Measurements from ENCODE around the gene LOC101059915.

The LOC101059915 gene

DNA sequence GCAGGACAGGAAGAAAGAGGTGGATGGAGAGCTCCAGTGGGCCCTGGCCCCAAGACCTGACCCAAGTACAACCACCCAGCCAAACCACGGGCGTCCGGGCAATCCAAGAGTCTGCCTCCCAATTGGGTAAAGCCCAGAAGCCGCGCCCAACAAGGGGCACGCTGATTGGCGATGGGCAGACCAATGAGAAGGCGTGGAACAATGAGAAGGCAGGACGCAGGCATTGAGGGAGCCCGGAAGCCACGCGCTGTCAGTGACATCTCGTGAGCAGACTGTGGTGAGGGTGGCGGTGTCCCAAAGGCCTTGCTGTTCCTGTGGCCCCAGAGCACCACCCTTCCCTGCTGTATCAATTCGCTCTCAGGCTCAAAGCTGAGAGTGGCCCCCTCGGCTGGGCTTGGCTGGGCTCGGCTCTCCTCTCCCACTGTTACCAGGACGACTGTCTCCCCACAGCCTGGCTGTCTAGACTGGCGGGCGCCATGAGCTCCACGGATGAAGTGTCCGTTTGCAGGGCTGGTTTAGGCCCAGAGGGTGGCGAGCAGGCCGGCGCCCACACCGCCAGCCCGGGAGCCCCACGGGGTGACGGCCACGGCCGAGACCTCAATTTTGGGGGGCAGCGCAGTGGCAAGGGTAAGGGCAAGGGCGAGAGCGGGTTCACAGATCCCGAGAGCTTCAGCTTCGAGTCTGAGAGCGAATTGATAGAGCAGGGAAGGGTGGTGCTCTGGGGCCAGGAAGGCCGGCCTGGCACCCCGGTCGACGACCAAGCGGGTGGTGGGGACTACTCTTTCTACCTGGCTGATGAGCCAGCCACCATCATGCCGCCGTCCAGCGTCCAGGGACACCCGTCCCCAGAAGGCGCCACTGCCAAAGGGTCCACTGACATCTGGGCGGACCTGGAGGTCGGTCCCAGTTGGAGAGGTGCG, at the start of gene LOC101059915:
TSS of gene LOC101059915 (plus strand) at position 219 of the 920 bp plus-strand sequence.
- peaks cover 0 to 12% (median 11%) of the 10 kb centered on the region in 3 donors for H3K4me1 Mint-ChIP-seq
- H3K36me3 Mint-ChIP-seq, result no peaks in the 10 kb centered on the region
- no peaks in the 10 kb centered on the region for H3K9me3 Mint-ChIP-seq
- peaks cover 12 to 21% (median 12%) of the 10 kb centered on the region in 3 donors for H3K27me3 Mint-ChIP-seq
- no peak for ATAC-seq (ENCODE audit: low read depth in 2 of 2)
- no peak for DNase-seq
- H3K27ac Mint-ChIP-seq, result no peak within 1 kb of the TSS
- H3K4me3 Mint-ChIP-seq, result no peak within 1 kb of the TSS

DNA sequence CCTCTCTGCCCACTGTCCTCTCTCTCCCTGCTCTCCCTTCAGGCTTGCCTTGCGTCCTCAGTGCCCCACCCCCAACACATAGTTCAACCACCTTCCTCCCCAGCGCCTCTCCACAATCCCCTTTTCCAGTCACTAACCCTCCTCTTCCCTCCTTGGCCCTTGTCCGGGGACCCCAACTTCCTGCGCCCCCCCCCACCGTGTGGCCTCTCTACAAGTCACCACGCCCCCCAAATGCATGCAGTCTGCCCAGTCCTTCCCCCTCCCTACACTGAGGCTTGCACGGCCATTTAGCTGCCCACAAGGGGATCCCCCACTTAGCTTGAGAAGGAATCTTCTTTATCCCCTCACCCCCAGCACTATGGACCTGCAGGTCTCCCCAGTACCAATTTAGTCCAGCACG, 49.6 kb upstream of the LOC101059915 start:
- no peaks in the 10 kb centered on the region for H3K27me3 Mint-ChIP-seq
- H3K36me3 Mint-ChIP-seq, result no peaks in the 10 kb centered on the region
- peak overlapping the region in 6 of 8 donors; percentile 24 to 67 (median 54) for H3K4me3 Mint-ChIP-seq
- H3K27ac Mint-ChIP-seq, result peak overlapping the region in 3 of 6 donors; percentile 49 to 92 (median 91)
- DNase-seq (no peak), ATAC-seq (ENCODE audit: low read depth in 2 of 2) (no peak)
- peaks cover 35 to 43% (median 35%) of the 10 kb centered on the region in 3 donors for H3K4me1 Mint-ChIP-seq
- peaks cover 0 to 2% (median 0%) of the 10 kb centered on the region in 7 donors for H3K9me3 Mint-ChIP-seq

DNA sequence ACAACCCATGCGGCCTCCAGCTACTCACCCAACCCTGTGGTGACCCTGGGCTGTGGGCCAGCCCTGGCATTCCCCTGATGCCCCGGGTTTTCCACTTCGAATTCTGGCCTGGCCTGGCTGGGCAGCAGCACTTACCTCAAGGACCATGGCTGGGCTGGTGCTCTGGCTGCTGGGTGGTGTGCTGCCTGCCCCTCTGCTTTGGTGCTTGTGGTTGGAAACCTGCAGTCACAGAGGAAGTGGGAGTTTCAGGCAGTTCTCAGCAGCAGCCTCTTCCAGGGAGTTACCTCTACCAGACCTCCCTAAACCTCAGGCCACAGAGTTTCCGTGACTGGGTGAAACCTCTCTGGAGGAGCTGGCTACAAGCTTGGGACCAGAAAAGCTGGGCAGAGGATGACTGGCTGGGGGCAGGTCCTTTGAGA, 49.0 kb upstream of the LOC101059915 start, which contains the start of gene CXCR3:
TSS of gene CXCR3 (minus strand) at position 209 of the 419 bp plus-strand sequence. CDS start at position 147, 62 bp downstream.
- H3K9me3 Mint-ChIP-seq, result peaks cover 0 to 2% (median 0%) of the 10 kb centered on the region in 7 donors
- DNase-seq (no peak), ATAC-seq (ENCODE audit: low read depth in 2 of 2) (peak; percentile 24 to 26)
- H3K27ac Mint-ChIP-seq, result peak within 1 kb of the TSS; percentile 78 to 92 (median 83)
- H3K27me3 Mint-ChIP-seq, result no peaks in the 10 kb centered on the region
- H3K36me3 Mint-ChIP-seq, result no peaks in the 10 kb centered on the region
- H3K4me1 Mint-ChIP-seq, result peaks cover 39 to 49% (median 40%) of the 10 kb centered on the region in 3 donors
- H3K4me3 Mint-ChIP-seq, result peak within 1 kb of the TSS in 7 of 8 donors; percentile 41 to 79 (median 62)

DNA sequence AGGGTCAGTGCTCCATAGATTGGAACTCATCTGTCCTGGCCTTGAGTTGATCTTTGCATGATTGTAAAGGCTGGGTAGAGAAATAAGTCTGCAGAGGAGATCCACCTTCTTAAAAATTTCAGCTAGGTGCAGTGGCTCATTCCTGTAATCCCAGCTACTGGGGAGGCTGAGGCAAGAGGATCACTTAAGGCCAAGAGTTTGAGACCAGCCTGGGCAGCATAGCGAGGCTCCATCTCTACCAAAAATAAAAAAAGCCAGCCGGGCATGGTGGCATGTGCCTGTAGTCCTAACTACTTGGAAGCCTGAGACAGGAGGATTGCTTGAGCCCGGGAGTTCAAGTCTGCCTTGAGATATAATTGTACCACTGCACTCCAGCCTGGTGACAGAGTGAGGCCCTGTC, 48.6 kb upstream of the LOC101059915 start:
- H3K27me3 Mint-ChIP-seq, result no peaks in the 10 kb centered on the region
- no peak for ATAC-seq (ENCODE audit: low read depth in 2 of 2)
- H3K4me3 Mint-ChIP-seq, result peak overlapping the region in 4 of 8 donors; percentile 32 to 63 (median 50)
- H3K9me3 Mint-ChIP-seq, result peaks cover 0 to 2% (median 0%) of the 10 kb centered on the region in 7 donors
- no peak for DNase-seq
- H3K36me3 Mint-ChIP-seq, result no peaks in the 10 kb centered on the region
- H3K27ac Mint-ChIP-seq, result peak overlapping the region in 5 of 6 donors; percentile 78 to 91 (median 80)
- peaks cover 43 to 53% (median 45%) of the 10 kb centered on the region in 3 donors for H3K4me1 Mint-ChIP-seq

DNA sequence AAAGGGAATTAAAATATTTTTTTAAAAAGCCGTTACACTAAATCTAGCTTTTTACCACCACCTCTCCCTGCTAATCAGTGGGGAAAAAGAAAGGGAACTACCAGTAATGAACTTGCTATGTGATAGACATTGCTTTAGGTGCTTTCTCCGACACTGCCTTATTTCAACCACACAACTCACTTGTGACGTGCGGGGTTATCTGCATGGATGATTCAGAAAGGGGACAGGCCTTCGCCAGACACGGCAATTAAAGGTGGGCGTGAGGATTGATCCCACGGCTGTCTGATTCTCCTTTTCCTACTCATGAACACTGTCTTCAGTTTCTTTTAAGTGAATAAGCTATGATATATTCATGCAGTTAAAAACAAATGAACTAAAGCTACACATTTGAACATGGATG, 48.2 kb upstream of the LOC101059915 start:
- H3K4me1 Mint-ChIP-seq, result peaks cover 45 to 56% (median 47%) of the 10 kb centered on the region in 3 donors
- DNase-seq, result peak; percentile 50
- no peaks in the 10 kb centered on the region for H3K36me3 Mint-ChIP-seq
- H3K27ac Mint-ChIP-seq, result peak overlapping the region in 5 of 6 donors; percentile 39 to 91 (median 80)
- no peaks in the 10 kb centered on the region for H3K27me3 Mint-ChIP-seq
- peak overlapping the region in 4 of 8 donors; percentile 32 to 71 (median 61) for H3K4me3 Mint-ChIP-seq
- ATAC-seq (ENCODE audit: low read depth in 2 of 2), result peak; percentile 68 to 73
- peaks cover 0 to 2% (median 0%) of the 10 kb centered on the region in 7 donors for H3K9me3 Mint-ChIP-seq

DNA sequence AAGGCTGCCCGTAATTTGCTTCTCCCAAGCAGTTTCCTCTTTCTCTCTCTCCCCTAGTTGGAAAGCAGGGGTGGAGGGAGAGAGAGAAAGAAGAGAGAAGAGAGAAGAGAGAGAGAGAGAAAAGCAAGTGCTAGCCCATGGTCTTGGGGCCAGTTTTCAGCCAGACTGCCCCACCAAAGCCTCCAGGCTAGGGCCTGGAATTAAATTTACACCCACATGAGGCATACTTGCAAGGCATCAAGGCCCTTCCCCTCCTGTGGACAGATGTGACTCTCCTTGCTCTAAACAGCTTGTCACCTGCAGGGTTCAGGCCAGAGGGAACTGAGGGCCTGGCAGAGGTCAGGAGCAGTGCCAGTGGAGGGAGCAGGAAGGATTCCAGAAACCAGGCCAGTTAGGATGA, 47.4 kb upstream of the LOC101059915 start:
- DNase-seq (no peak), ATAC-seq (ENCODE audit: low read depth in 2 of 2) (no peak)
- H3K4me1 Mint-ChIP-seq, result peaks cover 45 to 56% (median 47%) of the 10 kb centered on the region in 3 donors
- H3K27ac Mint-ChIP-seq, result peak overlapping the region in 5 of 6 donors; percentile 66 to 91 (median 85)
- no peaks in the 10 kb centered on the region for H3K27me3 Mint-ChIP-seq
- H3K4me3 Mint-ChIP-seq, result no peak overlapping the region
- no peaks in the 10 kb centered on the region for H3K36me3 Mint-ChIP-seq
- peaks cover 0 to 2% (median 0%) of the 10 kb centered on the region in 7 donors for H3K9me3 Mint-ChIP-seq

DNA sequence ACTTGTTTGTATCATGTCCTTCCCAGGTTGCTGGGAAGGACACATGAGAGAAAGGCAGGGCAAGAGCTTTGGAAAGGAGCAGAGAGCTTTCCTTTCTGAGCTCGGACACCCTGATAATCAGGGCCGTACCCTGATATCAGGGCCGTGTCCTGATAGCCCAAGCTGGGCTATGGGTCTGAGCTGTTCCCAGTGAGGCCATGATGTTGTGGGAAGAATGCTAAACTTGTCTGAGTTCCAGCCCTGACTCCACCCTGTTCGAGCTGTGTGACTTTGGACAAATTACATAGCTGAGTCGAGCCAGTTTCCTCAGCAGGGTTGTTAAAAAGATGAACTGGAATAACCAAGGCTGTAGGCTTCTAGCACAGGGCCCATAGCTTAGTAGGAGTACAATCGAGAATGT, 45.7 kb upstream of the LOC101059915 start:
- peak overlapping the region in 5 of 6 donors; percentile 12 to 93 (median 69) for H3K27ac Mint-ChIP-seq
- no peak for DNase-seq
- no peak overlapping the region for H3K4me3 Mint-ChIP-seq
- H3K27me3 Mint-ChIP-seq, result no peaks in the 10 kb centered on the region
- no peak for ATAC-seq (ENCODE audit: low read depth in 2 of 2)
- H3K9me3 Mint-ChIP-seq, result peaks cover 0 to 2% (median 0%) of the 10 kb centered on the region in 7 donors
- H3K4me1 Mint-ChIP-seq, result peaks cover 38 to 53% (median 38%) of the 10 kb centered on the region in 3 donors
- no peaks in the 10 kb centered on the region for H3K36me3 Mint-ChIP-seq

DNA sequence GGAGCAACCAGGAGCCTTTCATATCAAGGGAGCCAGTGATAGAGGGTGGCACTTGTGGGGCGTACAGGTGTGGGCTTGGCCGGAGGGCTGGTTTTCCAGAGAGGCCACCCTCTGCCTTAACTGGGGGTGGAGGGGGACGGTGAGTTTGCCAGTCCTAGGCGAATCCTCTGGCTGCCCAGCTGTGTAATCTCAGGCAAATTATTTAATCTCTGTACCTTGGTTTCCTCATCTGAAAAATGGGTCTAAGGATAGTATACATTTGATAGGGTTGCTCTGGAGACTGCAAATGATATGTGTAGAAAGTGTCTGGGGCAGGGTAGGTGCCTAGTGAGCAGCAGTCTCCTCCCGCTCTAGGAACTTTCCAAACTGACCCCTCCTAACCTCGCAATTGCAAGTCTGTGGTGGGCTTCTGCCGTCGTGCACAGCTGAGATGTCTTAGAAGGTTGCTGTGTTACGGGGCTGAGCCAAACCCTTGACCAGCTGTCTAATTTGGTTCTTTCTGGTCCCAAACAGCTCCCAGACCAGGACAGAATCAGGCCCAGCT, 45.2 kb upstream of the LOC101059915 start:
- DNase-seq, result no peak
- peak overlapping the region in 2 of 8 donors; percentile 4 to 62 for H3K4me3 Mint-ChIP-seq
- no peaks in the 10 kb centered on the region for H3K36me3 Mint-ChIP-seq
- H3K27ac Mint-ChIP-seq, result peak overlapping the region in 4 of 6 donors; percentile 47 to 93 (median 76)
- H3K9me3 Mint-ChIP-seq, result peaks cover 0 to 2% (median 0%) of the 10 kb centered on the region in 7 donors
- H3K27me3 Mint-ChIP-seq, result no peaks in the 10 kb centered on the region
- H3K4me1 Mint-ChIP-seq, result peaks cover 38 to 53% (median 41%) of the 10 kb centered on the region in 3 donors
- ATAC-seq (ENCODE audit: low read depth in 2 of 2), result no peak

DNA sequence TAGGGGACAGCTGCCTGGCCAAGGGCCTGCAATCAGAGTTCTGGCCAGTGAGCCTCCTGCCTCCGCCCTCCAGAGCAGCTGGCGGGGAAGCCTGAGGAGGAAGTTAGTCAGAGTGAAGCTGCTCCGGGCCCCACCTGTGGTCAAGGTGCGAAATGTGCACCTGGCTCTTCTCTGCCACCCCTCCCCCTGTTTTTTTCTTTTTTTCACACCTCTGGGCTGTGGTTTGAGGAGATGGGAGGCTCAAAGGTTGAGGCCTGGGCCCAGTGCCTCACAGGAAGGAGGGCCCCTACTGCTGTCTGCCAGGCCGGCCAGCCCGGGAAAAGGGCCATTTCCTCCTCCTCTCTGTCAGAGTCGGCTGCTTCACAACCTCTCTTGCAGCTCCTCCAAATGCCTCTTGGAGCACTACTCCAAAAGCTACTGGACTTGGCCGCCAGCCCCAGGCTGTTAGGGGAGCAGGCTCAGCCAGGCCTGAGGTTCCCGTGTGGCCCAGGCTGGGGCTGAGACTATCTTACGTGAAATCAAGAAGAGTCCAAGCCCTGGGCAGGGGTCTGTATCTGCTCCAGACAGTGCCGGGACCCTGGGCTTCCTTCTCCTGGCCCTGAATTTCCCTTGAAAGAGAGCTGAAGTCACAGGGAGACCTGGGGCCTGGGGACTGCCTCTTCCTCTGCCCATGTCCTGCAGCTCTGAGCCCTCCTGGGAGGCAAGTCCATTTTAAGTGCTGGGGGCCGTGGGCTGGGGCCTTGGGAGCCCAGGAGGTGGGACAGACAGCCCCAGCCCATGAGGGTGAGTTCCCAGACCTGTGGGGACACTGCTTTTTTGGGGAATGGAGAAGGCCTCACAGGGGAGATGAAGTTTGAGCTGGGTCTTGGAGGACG, 44.5 kb upstream of the LOC101059915 start:
- DNase-seq (peak; percentile 38), ATAC-seq (ENCODE audit: low read depth in 2 of 2) (peak; percentile 56 to 57)
- H3K36me3 Mint-ChIP-seq, result no peaks in the 10 kb centered on the region
- H3K9me3 Mint-ChIP-seq, result peaks cover 0 to 2% (median 0%) of the 10 kb centered on the region in 7 donors
- peak overlapping the region in 7 of 8 donors; percentile 15 to 62 (median 45) for H3K4me3 Mint-ChIP-seq
- peak overlapping the region; percentile 47 to 93 (median 75) for H3K27ac Mint-ChIP-seq
- H3K27me3 Mint-ChIP-seq, result no peaks in the 10 kb centered on the region
- peaks cover 32 to 49% (median 37%) of the 10 kb centered on the region in 3 donors for H3K4me1 Mint-ChIP-seq

DNA sequence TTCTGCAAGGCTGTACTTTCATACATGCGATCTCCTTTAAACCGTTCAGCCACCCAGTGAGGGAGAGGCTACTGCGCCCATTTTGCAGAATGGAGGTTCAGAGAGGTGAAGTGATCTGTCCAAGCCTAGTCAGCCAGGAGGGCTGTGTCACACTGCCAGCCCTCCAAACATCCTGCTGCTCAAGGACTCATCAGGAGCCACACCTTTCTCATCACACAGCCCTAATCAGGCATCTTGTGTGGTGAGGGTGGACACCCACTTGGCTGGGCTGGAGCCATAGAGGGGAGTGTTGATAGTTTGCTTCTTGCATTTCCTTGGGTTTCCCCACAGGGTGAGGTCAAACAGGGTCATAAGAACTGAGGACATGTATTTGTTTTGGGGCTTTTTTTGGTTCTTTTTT, 43.6 kb upstream of the LOC101059915 start:
- ATAC-seq (ENCODE audit: low read depth in 2 of 2) (peak in 1 of 2 donors; percentile 20), DNase-seq (no peak)
- Mint-ChIP-seq H3K27ac (peak overlapping the region in 4 of 6 donors; percentile 33 to 91 (median 64)), H3K4me1 (peaks cover 26 to 42% (median 30%) of the 10 kb centered on the region in 3 donors), H3K27me3 (no peaks in the 10 kb centered on the region), H3K9me3 (peaks cover 0 to 2% (median 0%) of the 10 kb centered on the region in 7 donors), H3K4me3 (peak overlapping the region in 3 of 8 donors; percentile 17 to 41 (median 34)), H3K36me3 (no peaks in the 10 kb centered on the region)

DNA sequence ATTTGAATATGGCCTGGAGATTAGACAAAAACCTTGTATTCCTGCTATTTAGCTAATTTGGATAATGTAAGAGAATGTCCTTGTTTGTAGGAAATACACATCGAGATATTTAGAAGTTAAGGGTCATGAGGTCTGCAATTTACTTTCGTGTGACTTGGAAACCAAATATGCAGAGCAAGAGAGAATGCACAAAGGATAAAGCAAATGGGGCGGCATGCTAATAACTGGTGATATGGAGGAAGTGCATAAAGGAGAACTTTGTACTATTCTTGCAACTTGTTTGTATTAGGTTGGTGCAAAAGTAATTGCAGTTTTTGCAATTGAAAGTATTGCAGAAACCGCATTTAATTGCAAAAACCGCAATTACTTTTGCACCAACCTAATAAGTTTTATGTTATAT, 41.9 kb upstream of the LOC101059915 start:
- Mint-ChIP-seq H3K9me3 (peaks cover 0 to 2% (median 0%) of the 10 kb centered on the region in 7 donors), H3K27me3 (no peaks in the 10 kb centered on the region), H3K4me3 (no peak overlapping the region), H3K4me1 (peaks cover 30 to 43% (median 31%) of the 10 kb centered on the region in 3 donors), H3K36me3 (no peaks in the 10 kb centered on the region), H3K27ac (peak overlapping the region in 3 of 6 donors; percentile 9 to 94 (median 13))
- DNase-seq, result no peak
- no peak for ATAC-seq (ENCODE audit: low read depth in 2 of 2)

DNA sequence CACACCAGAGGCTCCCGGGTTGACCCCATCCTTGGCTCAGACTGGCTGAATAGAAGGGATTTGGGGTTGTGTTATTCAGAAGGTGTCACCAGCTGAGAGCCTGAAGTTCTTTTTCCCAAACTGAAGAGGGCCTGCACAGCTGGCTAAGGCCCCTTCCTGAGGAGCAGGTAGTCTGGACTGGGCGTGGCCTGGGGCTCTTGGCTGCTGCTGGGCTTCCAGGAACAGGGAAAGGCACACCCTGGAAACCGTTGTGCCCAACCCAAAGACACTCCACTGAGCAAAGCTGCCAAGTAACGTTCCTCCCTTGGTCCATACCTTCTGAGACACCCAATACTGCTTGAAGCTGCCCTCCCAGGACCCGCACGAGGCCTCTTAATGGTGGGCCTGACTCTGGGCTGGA, 40.8 kb upstream of the LOC101059915 start:
- H3K4me1 Mint-ChIP-seq, result peaks cover 30 to 37% (median 31%) of the 10 kb centered on the region in 3 donors
- H3K36me3 Mint-ChIP-seq, result no peaks in the 10 kb centered on the region
- no peak for DNase-seq
- H3K4me3 Mint-ChIP-seq, result no peak overlapping the region
- H3K9me3 Mint-ChIP-seq, result peaks cover 0 to 2% (median 0%) of the 10 kb centered on the region in 7 donors
- peak overlapping the region in 2 of 6 donors; percentile 32 to 78 for H3K27ac Mint-ChIP-seq
- no peak for ATAC-seq (ENCODE audit: low read depth in 2 of 2)
- H3K27me3 Mint-ChIP-seq, result no peaks in the 10 kb centered on the region
